Skin epidermis (tissue), 12 donors: ENCODE measurements around the gene SYNPO2L.
A peak's percentile ranks its signal among the peaks of the same experiment; 100 is the strongest.
"Not testable (repeated sequence)": the region's sequence is repeated elsewhere in the genome, so short reads cannot be mapped to it uniquely, and the experiment has no call there.

Experiments used
- H3K27ac ChIP-seq, 21 experiments: fragments of 200-600 bp; sonication (generic) in 11 of 21; one replicate each; pipeline ENCODE4 v1.5.0; 2020; ENCODE audit warnings: mild to moderate bottlenecking in 3 of 21, inconsistent platforms in 2 of 21, moderate library complexity in 2 of 21
- H3K4me3 ChIP-seq, 7 experiments: fragments of 200-600 bp; sonication (generic) in 2 of 7; one replicate each; pipeline ENCODE4 v1.5.0; 2020; ENCODE audit warnings: inconsistent platforms in 2 of 7, mild to moderate bottlenecking in 2 of 7, moderate library complexity in 1 of 7

Gene SYNPO2L

DNA sequence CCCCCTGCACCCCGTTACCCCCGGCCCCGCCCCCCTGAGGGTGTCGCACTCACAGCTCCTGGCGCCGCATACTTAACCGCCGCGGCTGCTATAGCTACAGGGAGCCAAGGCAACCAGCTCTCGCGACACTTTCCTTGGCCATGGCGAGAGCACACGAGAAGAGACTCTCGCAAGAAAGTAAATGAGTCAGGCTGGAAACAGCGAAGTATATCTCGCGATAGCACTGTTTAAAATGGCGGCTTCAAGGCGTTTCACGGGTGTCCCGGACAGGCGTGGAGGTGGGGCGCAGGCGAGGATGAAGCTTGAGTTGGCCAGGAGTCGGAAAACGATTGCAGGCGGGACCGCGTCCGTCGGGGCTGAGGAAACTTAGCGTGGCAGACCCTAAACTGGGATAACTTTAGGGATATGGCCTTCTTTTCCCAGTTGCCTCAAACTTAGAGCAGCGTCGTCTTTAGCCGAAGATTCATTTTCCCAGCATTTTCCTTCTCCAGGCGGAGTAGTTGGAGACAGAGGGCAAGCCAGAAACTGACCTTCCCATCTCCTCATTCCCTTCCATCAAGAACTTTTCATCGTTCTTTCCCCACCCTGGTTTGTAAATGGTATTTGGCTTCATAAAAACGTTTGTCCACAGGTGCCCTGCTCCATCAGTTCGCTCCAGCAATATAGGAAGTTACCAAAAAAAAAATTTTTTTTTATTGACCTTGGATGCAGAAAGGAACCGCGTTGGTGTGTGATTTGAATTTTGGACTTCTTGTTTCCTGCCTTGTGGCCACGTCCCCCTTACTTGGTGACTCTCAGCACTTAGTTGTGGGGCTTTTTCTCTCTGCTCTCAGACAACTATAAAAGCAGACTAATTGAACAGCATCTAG lies 29.7 kb downstream of the SYNPO2L start:
- peak overlapping the region; percentile 65 to 98 (median 79) for H3K4me3 ChIP-seq
- H3K27ac ChIP-seq = peak overlapping the region; percentile 49 to 93 (median 87)

DNA sequence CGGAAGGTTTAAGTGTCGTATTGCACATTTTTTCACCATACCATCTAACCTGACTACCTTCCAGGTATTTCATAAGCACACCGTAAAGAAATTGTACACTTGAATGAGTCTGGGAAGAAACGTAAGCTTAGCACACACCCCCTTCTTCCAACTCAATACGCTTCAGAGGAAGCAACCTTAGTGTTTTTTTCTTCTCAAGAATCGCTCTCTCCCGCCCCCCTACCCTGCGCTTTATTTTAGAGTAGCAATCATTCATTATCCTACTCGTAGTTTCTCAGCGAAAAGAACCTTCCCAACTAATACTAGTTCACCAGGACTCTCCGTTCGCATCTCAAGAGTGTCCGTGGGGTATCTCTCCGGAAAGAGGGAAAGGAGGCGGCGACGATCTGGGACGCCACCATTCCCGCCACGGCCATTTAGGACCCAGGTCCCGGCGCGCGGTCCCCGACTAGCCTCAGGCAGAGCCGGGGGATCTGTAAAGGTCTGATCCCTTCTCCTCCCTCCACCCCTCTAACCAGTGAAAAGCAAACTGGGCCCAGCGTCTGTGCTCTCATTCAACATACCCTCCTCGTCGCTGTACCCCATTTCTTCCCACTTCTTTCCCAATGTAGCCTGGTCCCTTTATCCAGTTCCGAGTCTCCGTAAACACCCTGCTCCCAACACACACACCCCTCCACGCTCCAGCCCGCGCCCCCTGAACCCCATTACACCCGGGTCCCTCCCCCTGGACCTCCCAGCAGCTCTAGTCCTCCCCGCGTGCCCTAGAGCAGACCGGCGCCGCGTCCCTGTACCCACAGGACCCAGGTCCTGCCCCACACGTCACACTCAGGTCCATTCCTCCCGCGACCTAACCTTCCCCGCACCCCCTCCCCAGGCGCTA lies 30.6 kb downstream of the SYNPO2L start:
- H3K27ac ChIP-seq = peak overlapping the region in 20 of 21 experiments; percentile 8 to 93 (median 87)

DNA sequence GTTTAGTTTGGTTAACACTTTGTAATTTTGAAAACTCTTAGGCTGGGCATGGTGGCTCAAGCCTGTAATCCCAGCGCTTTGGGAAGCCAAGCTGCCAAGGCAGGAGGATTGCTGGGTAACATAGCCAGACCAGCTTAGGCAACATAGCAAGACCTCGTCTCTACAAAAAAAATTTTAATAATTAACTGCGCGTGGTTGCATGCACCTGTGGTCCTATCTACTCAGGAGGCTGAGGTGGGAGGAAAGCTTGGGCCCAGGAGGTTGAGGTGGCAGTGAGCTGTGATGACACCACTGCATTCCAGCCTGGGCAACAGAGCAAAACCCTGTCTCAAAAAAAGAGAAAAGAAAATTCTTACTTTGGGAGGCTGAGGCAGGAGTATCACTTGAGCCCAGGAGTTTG lies 32.8 kb downstream of the SYNPO2L start:
- Histone ChIP-seq H3K4me3 (no peak overlapping the region), H3K27ac (no peak overlapping the region)

More for the DNA sequence above, 30.6 kb downstream of the SYNPO2L start:
- peak overlapping the region; percentile 65 to 98 (median 79) for H3K4me3 ChIP-seq

DNA sequence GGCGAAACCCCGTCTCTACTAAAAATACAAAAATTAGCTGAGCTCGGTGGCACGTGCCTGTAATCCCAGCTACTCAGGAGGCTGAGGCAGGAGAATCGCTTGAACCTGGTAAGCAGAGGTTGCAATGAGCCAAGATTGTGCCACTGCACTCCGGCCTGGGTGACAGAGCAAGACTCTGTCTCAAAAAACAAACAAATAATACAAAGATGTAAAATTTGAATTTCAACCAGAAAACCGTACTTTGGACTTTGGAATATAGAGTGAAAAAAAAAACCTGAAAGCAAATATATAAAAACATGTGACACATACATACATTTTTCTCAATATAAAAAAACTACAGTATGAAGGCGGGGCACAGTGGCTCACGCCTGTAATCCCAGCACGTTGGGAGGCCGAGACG lies 34.9 kb downstream of the SYNPO2L start:
- H3K27ac ChIP-seq = not testable (repeated sequence)

DNA sequence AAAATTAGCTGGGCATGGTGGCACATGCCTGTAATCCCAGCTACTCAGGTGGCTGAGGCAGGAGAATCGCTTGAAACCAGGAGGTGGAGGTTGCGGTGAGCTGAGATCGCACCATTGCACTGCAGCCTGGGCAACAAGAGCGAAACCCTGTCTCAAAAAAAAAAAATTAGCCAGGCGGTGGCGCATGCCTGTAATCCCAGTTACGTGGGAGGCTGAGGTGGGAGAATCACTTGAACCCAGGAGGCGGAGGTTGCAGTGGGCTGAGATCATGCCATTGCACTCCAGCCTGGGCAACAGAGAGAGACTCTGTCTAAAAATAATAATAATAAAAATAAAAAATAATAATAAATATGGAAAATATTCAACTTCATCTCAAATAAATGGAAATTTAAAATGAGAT lies 38.7 kb downstream of the SYNPO2L start:
- not testable (repeated sequence) for H3K4me3 ChIP-seq, H3K27ac ChIP-seq

More for the DNA sequence above, 34.9 kb downstream of the SYNPO2L start:
- not testable (repeated sequence) for H3K4me3 ChIP-seq

DNA sequence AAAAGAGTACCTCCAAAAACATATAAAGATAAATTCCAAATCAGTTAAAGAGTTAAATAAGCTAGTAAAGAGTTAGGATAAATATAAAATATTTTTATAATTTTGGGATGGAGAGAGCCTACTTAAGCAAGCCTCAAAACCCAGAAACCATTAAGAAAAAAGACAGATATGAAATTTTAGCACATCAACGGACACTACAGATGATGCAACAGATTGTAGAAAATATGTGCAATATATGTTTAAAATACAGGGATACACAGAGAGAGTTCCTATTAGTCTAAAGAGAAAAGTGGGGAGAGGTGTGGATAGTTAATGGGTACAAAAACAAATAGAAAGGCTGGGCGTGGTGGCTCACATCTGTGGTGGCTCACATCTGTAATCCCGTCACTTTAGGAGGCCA lies 41.1 kb downstream of the SYNPO2L start:
- Histone ChIP-seq H3K27ac (no peak overlapping the region), H3K4me3 (no peak overlapping the region)

DNA sequence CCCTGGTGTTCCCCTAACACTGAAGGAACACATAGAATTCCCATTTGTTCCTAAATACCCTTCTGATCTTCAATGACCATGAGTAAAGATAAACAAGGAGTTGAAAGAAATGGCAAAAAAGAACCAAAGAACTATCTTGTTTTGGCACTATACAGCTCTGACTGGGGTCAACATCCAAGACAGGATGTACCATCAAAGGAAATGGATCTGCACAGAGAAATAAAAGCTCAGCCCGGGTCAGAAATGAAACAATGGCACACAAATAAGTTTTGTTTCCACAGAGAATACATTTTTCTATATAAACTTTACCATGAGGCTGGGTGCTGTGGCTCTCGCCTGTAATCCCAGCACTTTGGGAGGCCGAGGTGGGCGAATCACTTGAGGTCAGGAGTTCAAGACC lies 46.7 kb downstream of the SYNPO2L start:
- H3K27ac ChIP-seq = no peak overlapping the region
- no peak overlapping the region for H3K4me3 ChIP-seq

DNA sequence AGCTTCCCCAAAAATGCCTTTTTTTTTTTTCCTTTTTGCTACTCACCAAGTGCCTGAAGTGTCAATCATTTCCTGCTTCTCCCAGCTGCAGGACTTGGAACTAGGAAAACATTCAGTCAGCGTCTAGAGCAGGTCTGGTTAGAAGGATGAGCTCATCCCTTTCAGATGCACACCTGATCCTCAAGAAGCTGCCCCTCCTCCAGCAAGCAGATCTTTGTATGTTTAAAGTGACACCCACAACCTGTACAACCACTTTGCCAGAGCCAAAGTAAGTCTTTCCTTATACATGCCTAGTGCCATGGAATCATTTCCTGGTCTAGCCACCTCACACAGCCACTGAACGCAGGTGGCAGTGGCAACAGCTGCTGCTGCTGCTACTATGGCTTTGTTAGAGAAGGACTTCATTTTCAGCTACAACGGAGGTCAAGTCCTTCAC lies 54.3 kb downstream of the SYNPO2L start:
- Histone ChIP-seq H3K4me3 (no peak overlapping the region), H3K27ac (peak overlapping the region in 17 of 21 experiments; percentile 16 to 83 (median 63))

DNA sequence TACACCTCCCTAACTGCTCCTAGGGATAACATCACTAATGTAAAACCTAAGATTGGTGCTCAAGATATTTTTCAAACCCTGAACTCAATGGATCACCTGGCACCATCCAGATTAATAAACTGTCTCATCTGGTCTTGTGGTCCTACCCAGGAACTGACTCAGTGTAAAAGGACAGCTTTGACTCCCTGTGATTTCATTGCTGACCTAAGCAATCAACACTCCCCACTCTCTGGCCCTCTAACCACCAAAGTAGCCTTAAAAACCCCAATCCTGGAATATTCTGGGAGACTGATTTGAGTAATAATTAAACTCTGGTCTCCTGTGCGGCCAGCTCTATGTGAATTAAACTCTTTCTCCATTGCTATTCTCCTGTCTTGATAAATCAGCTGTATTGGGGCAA lies 58.5 kb downstream of the SYNPO2L start:
- Histone ChIP-seq H3K4me3 (no peak overlapping the region), H3K27ac (no peak overlapping the region)
